ENCODE data around the gene CD33. TPM values are rescaled to one million over a fixed set of nuclear protein-coding genes. Genes with fewer than 3 reads are reported as not detected.

Gene CD33
- total RNA-seq, 2 experiments from 2014 or later: 21.1 to 23.7 TPM

DNA sequence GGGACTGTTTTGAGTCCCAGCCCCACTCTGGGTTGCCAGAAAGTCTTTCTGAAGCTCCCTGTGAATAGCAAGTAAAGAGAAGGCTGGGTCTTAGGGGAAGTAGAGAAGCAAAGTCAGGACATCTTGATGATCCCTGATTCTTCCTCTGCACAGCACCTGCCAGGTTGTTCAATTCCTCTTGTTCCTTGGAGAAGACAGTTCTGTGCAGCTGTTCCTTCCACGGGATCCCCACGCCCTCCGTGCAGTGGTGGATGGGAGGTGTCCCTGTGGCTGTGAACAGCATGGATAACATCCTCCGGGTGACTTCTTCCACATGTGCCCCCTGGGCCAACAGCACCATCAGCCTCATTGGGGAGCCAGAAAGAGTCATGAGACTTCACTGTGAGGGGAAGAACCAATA, 57.5 kb downstream of the CD33 start:
- no peak for DNase-seq
- POLR2A ChIA-PET: interaction anchor here (2.8 kb wide), 1 partner anchor 10 kb away, joined by 7 read pairs; no protein-coding TSS in a partner anchor
- CTCF ChIA-PET: no interaction called here
- no peak overlapping the region for H3K4me3 Mint-ChIP-seq
- peaks cover 58% of the 10 kb centered on the region for H3K27me3 Mint-ChIP-seq
- H3K4me1 Mint-ChIP-seq: no peaks in the 10 kb centered on the region
- peaks cover 9% of the 10 kb centered on the region for H3K36me3 Mint-ChIP-seq (ENCODE audit: low read depth)
- H3K27ac Mint-ChIP-seq: no peak overlapping the region
- peaks cover 12% of the 10 kb centered on the region for H3K9me3 Mint-ChIP-seq

DNA sequence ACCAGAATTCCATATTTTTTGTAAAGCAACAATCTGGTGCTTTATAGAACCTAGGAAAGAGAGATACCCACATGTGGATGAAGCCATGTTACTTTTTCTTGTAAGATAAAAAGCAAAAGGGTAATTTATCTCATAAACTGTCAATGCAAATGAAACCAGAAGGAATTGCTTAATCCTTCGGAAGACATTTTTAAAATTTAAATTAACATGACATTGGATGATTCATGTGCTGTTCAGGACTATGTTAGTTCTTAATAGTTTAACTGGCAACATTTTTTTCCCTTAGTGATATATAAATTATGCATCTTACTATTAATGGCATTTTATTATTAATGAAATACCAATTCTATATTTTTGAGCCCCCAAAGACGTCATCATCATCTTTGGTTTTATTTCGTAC, 60.8 kb downstream of the CD33 start:
- peaks cover 7% of the 10 kb centered on the region for H3K9me3 Mint-ChIP-seq
- ChIA-PET CTCF (no interaction called here), POLR2A (no interaction called here)
- DNase-seq: no peak
- peaks cover 6% of the 10 kb centered on the region for H3K36me3 Mint-ChIP-seq (ENCODE audit: low read depth)
- peaks cover 38% of the 10 kb centered on the region for H3K27me3 Mint-ChIP-seq
- H3K4me3 Mint-ChIP-seq: no peak overlapping the region
- no peak overlapping the region for H3K27ac Mint-ChIP-seq
- no peaks in the 10 kb centered on the region for H3K4me1 Mint-ChIP-seq

Other genes with a start within 250 kb of the CD33 start
- gene KLK7, start 241.2 kb upstream of the CD33 start, total RNA-seq: not detected
- not detected for gene KLK8, start 223.5 kb upstream of the CD33 start, total RNA-seq
- gene KLK10, start 205.4 kb upstream of the CD33 start, total RNA-seq: not detected
- not detected for gene KLK11, start 198.5 kb upstream of the CD33 start, total RNA-seq
- gene KLK12, start 190.1 kb upstream of the CD33 start, total RNA-seq: not detected
- gene KLK13, start 160.0 kb upstream of the CD33 start, total RNA-seq: not detected
- gene KLK14, start 142.2 kb upstream of the CD33 start, total RNA-seq: under 1 TPM in 1 of 2 experiments, not detected in 1; 0.20 TPM
- gene CTU1, start 116.7 kb upstream of the CD33 start, total RNA-seq: 1 to 10 TPM; 9.0 to 9.4 TPM
- gene SIGLEC9, start 100.2 kb upstream of the CD33 start, total RNA-seq: 1 to 10 TPM; 1.1 to 1.7 TPM
- gene SIGLEC7, start 82.8 kb upstream of the CD33 start, total RNA-seq: not detected
- under 1 TPM in 1 of 2 experiments, not detected in 1; 0.18 TPM for gene SIGLECL1, start 26.0 kb downstream of the CD33 start, total RNA-seq
- under 1 TPM; 0.68 to 0.81 TPM for gene IGLON5, start 86.6 kb downstream of the CD33 start, total RNA-seq
- gene VSIG10L, start 117.1 kb downstream of the CD33 start, total RNA-seq: 1 to 10 TPM; 2.3 to 2.5 TPM
- gene ETFB, start 141.3 kb downstream of the CD33 start, total RNA-seq: 100 to 1,000 TPM; 126 to 131 TPM
- 1 to 10 TPM; 6.4 to 8.2 TPM for gene CLDND2, start 143.9 kb downstream of the CD33 start, total RNA-seq
- gene NKG7, start 147.6 kb downstream of the CD33 start, total RNA-seq: 100 to 1,000 TPM; 417 to 428 TPM
- gene LIM2, start 162.9 kb downstream of the CD33 start, total RNA-seq: not detected
- not detected for gene C19orf84, start 165.5 kb downstream of the CD33 start, total RNA-seq
- under 1 TPM; 0.45 to 0.88 TPM for gene SIGLEC10, start 192.6 kb downstream of the CD33 start, total RNA-seq
- gene SIGLEC8, start 233.4 kb downstream of the CD33 start, total RNA-seq: not detected

All from activated CD4-positive, alpha-beta memory T cell treated with anti-CD3 and anti-CD28 coated beads, Interleukin-2, amount 10 ng/mL, durations not matched to agents 7 days and 5 days (primary cell).